ENCODE measurements around the gene SERPINF2.

GRCh38 chr17:1707107-1707506, 35.6 kb upstream of the SERPINF2 start:
- TF ChIP-seq CTCF (IDR thresholded peaks at IDR 0.05 in 8 of 11, conservative IDR thresholded peaks at IDR 0.05 in 3 of 11): no peak
- TF ChIP-seq POLR2AphosphoS5 (IDR thresholded peaks at IDR 0.05): no peak

Data from spleen (tissue), 7 donors.